PC-3 (cell line): ENCODE data around the gene RMC1.

Source experiments
- EZH2phosphoT487 ChIP-seq: fragments of 300-600 bp; sonication (generic); IDR thresholded peaks from 2 replicates; pipeline ENCODE4 v1.6.1; 2018; ENCODE audit warnings: mild to moderate bottlenecking, antibody characterized with exemption, low read length, borderline replicate concordance
- TF ChIP-seq, protein P1 (sequence below): fragments of 300-600 bp; sonication (generic); conservative IDR thresholded peaks from 2 replicates; pipeline ENCODE4 v1.5.1; 2017; ENCODE audit warnings: antibody characterized with exemption, low read depth, mild to moderate bottlenecking, low read length

DNA sequence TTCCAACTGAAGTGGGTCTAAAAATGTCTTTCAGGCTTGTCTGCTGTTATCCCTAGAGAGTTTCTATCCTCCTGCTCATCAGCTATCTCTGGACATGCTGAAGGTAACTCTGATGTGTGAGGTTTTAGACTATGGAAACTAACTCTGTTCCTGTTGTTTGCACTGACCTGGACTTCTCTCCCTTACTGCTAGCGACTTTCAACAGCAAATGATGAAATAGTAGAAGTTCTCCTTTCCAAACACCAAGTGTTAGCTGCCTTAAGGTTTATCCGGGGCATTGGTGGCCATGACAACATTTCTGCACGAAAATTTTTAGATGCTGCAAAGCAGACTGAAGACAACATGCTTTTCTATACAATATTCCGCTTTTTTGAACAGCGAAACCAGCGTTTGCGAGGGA, 26.9 kb downstream of the RMC1 start:
- TF ChIP-seq EZH2phosphoT487: no peak
- TF ChIP-seq, protein P1, sequence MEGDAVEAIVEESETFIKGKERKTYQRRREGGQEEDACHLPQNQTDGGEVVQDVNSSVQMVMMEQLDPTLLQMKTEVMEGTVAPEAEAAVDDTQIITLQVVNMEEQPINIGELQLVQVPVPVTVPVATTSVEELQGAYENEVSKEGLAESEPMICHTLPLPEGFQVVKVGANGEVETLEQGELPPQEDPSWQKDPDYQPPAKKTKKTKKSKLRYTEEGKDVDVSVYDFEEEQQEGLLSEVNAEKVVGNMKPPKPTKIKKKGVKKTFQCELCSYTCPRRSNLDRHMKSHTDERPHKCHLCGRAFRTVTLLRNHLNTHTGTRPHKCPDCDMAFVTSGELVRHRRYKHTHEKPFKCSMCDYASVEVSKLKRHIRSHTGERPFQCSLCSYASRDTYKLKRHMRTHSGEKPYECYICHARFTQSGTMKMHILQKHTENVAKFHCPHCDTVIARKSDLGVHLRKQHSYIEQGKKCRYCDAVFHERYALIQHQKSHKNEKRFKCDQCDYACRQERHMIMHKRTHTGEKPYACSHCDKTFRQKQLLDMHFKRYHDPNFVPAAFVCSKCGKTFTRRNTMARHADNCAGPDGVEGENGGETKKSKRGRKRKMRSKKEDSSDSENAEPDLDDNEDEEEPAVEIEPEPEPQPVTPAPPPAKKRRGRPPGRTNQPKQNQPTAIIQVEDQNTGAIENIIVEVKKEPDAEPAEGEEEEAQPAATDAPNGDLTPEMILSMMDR: no peak
